HepG2 (cell line): ENCODE results near the gene SPRED2. TPM values are rescaled to one million over a fixed set of nuclear protein-coding genes. Genes with fewer than 3 reads are reported as not detected.

Source experiments
- ATAC-seq: fragments of 200-7000 bp; cut with Tn5 transposase; 3 replicates; pipeline ENCODE4 v1.9.1; 2020; ENCODE audit warnings: mild to moderate bottlenecking, moderate library complexity
- BruUV-seq: library from RNA; stranded (reverse); fragments of 400-500 nt; replicated peaks from 2 replicates; lab custom pipeline; 2021; lab: Mats Ljungman, UMichigan
- CTCF ChIA-PET: fragments of 300-600 bp; formaldehyde crosslinking; extraction: SDS; loops from one replicate; lab custom pipeline; 2021; ENCODE audit warnings: low total read pairs, inconsistent platforms, low intra/inter-chr PET ratio; lab: Yijun Ruan, JAX
- POLR2A ChIA-PET: fragments of 350-600 bp; sonication (Branson Sonifier 250); formaldehyde crosslinking; loops from one replicate; lab custom pipeline; 2020; ENCODE audit warnings: antibody characterized with exemption, inconsistent platforms; lab: Yijun Ruan, JAX
- DNase-seq: peaks from one replicate; pipeline ENCODE4 v3.0.0-alpha.2; 2015; ENCODE audit warnings: low spot score
- FAIRE-seq: peaks from 3 replicates; lab custom pipeline; 2011; peaks lifted over from hg19 to GRCh38; lab: Jason Lieb, UNC
- H2AFZ ChIP-seq: one replicate; pipeline ENCODE4 v1.6.1; 2011; ENCODE audit warnings: low read length, inconsistent platforms
- H3K27ac ChIP-seq: fragments of 300-600 bp; 3 replicates; pipeline ENCODE4 v1.8.0; 2011; ENCODE audit warnings: mixed run types, mild to moderate bottlenecking, mixed read lengths, low read length, inconsistent platforms; ENCODE audit not compliant: insufficient read depth; ENCODE audit errors: extremely low read length
- H3K27me3 ChIP-seq, 2 experiments: fragments of 200-600 bp in 1 of 2; 2 replicates in 1 of 2; 3 replicates in 1 of 2; pipeline versions ENCODE4 v1.6.0 to v1.8.0; 2011; ENCODE audit warnings: low read length in 2 of 2, mild to moderate bottlenecking in 2 of 2, moderate library complexity in 2 of 2, inconsistent platforms in 1 of 2; ENCODE audit not compliant: insufficient read depth in 2 of 2, control insufficient read depth in 1 of 2
- H3K36me3 ChIP-seq, 2 experiments: fragments of 200-600 bp in 1 of 2; replicated peaks in 1 of 2; 2 replicates in 1 of 2; 3 replicates in 1 of 2; pipeline versions ENCODE4 v1.5.1 to v1.8.0; 2011; ENCODE audit warnings: low read length in 2 of 2, inconsistent platforms in 1 of 2; ENCODE audit not compliant: insufficient read depth in 2 of 2, control insufficient read depth in 1 of 2
- H3K4me1 ChIP-seq: 2 replicates; pipeline ENCODE4 v1.5.1; 2012; ENCODE audit warnings: low read length, inconsistent platforms; ENCODE audit not compliant: insufficient read depth
- H3K4me2 ChIP-seq: 2 replicates; pipeline ENCODE4 v1.6.0; 2011; ENCODE audit warnings: low read depth, low read length, inconsistent platforms
- H3K4me3 ChIP-seq, 3 experiments: fragments of 200-600 bp in 1 of 3; sonication (generic), shearing (Covaris generic) in 1 of 3; replicated peaks in 1 of 3; 2 replicates each; pipeline ENCODE4 v1.5.1; 2011 to 2016; ENCODE audit warnings: low read length in 3 of 3, inconsistent platforms in 2 of 3, low read depth in 2 of 3, mild to moderate bottlenecking in 2 of 3, control low read depth in 1 of 3, mixed read lengths in 1 of 3; ENCODE audit not compliant: insufficient read depth in 1 of 3
- H3K79me2 ChIP-seq: one replicate; pipeline ENCODE4 v1.6.1; 2011; ENCODE audit warnings: low read length, inconsistent platforms; ENCODE audit not compliant: insufficient read depth
- H3K9ac ChIP-seq: 2 replicates; pipeline ENCODE4 v1.6.0; 2011; ENCODE audit warnings: mild to moderate bottlenecking, low read depth, low read length, inconsistent platforms; ENCODE audit not compliant: insufficient read depth
- H3K9me3 ChIP-seq: 2 replicates; pipeline ENCODE4 v1.5.1; 2012; ENCODE audit warnings: mild to moderate bottlenecking, low read length
- H4K20me1 ChIP-seq: 2 replicates; pipeline ENCODE4 v1.6.0; 2011; ENCODE audit warnings: inconsistent platforms, mild to moderate bottlenecking, low read length, moderate library complexity; ENCODE audit not compliant: insufficient read depth
- ESRRA ChIP-seq: sonication (generic); formaldehyde crosslinking; IDR thresholded peaks from 2 replicates; pipeline ENCODE4 v1.5.1; 2020; ENCODE audit warnings: mild to moderate bottlenecking, low read depth, missing genetic modification reagents
- FOSL2 ChIP-seq: sonication (generic); formaldehyde crosslinking; IDR thresholded peaks from 2 replicates; pipeline ENCODE4 v1.4.0; 2020; ENCODE audit warnings: missing genetic modification reagents
- GATAD1 ChIP-seq: IDR thresholded peaks from 2 replicates; pipeline ENCODE4 v1.6.1; 2016; ENCODE audit warnings: missing genetic modification reagents, missing compliant biosample characterization
- IKZF5 ChIP-seq: IDR thresholded peaks from 2 replicates; pipeline ENCODE4 v1.6.1; 2018; ENCODE audit warnings: missing genetic modification reagents, mild to moderate bottlenecking, missing compliant biosample characterization
- MYNN ChIP-seq: sonication (generic); formaldehyde crosslinking; IDR thresholded peaks from 2 replicates; pipeline ENCODE4 v1.4.0; 2020; ENCODE audit warnings: mild to moderate bottlenecking, low read depth, missing genetic modification reagents
- PHB2 ChIP-seq: fragments of 450-650 bp; IDR thresholded peaks from 2 replicates; pipeline ENCODE4 v1.6.1; 2018; ENCODE audit not compliant: partially characterized antibody
- PPARG ChIP-seq: conservative IDR thresholded peaks from 2 replicates; pipeline ENCODE4 v1.6.1; 2016; ENCODE audit warnings: missing biosample characterization, missing genetic modification reagents
- RCOR2 ChIP-seq: IDR thresholded peaks from 2 replicates; pipeline ENCODE4 v1.6.1; 2016; ENCODE audit warnings: missing biosample characterization, missing genetic modification reagents
- RFX1 ChIP-seq: fragments of 450-650 bp; IDR thresholded peaks from 2 replicates; pipeline ENCODE4 v1.6.1; 2017
- USF2 ChIP-seq, 2 experiments: sonication (generic) in 1 of 2; formaldehyde crosslinking in 1 of 2; IDR thresholded peaks; 2 replicates each; pipeline versions ENCODE4 v1.5.1 to v1.6.1; 2011 to 2020; ENCODE audit warnings: borderline replicate concordance in 1 of 2, low read depth in 1 of 2, low read length in 1 of 2, mild to moderate bottlenecking in 1 of 2, missing genetic modification reagents in 1 of 2, moderate library complexity in 1 of 2
- ZFP36L2 ChIP-seq: sonication (generic); formaldehyde crosslinking; IDR thresholded peaks from 2 replicates; pipeline ENCODE4 v1.4.0; 2020; ENCODE audit warnings: missing genetic modification reagents
- ZKSCAN1 ChIP-seq: fragments of 150-350 bp; IDR thresholded peaks from 2 replicates; pipeline ENCODE4 v1.6.1; 2014; ENCODE audit warnings: low read length
- ZNF121 ChIP-seq: sonication (generic); formaldehyde crosslinking; IDR thresholded peaks from 2 replicates; pipeline ENCODE4 v1.5.0; 2020; ENCODE audit warnings: mild to moderate bottlenecking, missing genetic modification reagents
- ZNF160 ChIP-seq: sonication (generic); formaldehyde crosslinking; IDR thresholded peaks from 2 replicates; pipeline ENCODE4 v1.8.0; 2022; ENCODE audit warnings: mild to moderate bottlenecking, inconsistent platforms, missing genetic modification reagents
- ZNF263 ChIP-seq: sonication (generic); formaldehyde crosslinking; IDR thresholded peaks from 2 replicates; pipeline ENCODE4 v1.4.0; 2020; ENCODE audit warnings: missing genetic modification reagents
- ZNF317 ChIP-seq: sonication (generic); formaldehyde crosslinking; IDR thresholded peaks from 2 replicates; pipeline ENCODE4 v1.5.0; 2020; ENCODE audit warnings: mild to moderate bottlenecking, missing genetic modification reagents
- ZNF460 ChIP-seq: sonication (generic); formaldehyde crosslinking; IDR thresholded peaks from 2 replicates; pipeline ENCODE4 v1.5.1; 2020; ENCODE audit warnings: missing genetic modification reagents, mild to moderate bottlenecking, borderline replicate concordance
- ZNF468 ChIP-seq: sonication (generic); formaldehyde crosslinking; IDR thresholded peaks from 2 replicates; pipeline ENCODE4 v1.8.0; 2022; ENCODE audit warnings: mild to moderate bottlenecking, moderate library complexity, missing genetic modification reagents
- ZNF775 ChIP-seq: sonication (generic); formaldehyde crosslinking; IDR thresholded peaks from 2 replicates; pipeline ENCODE4 v1.4.0; 2020; ENCODE audit warnings: missing genetic modification reagents, mild to moderate bottlenecking, moderate library complexity, borderline replicate concordance
- WGBS: methylation state at CpG from one replicate; pipeline ENCODE4 v1.1.6; 2017; ENCODE audit warnings: low lambda C conversion rate; 5-methylcytosine and 5-hydroxymethylcytosine counted together
- in situ Hi-C: cut with HindIII; loops from 2 replicates; pipeline ENCODE4 v1.10.0; 2017; ENCODE audit warnings: low pct_unique_long_range_greater_than_20kb; ENCODE audit not compliant: extremely low pct_ligation_motif_present
- intact Hi-C: fragments of 100-400 bp; cut with micrococcal nuclease; formaldehyde crosslinking; loops from one replicate; pipeline ENCODE4 v1.10.0; 2022; ENCODE audit not compliant: unreplicated experiment
- polyA plus RNA-seq, 8 experiments: library from polyadenylated mRNA; depleted of rRNA in 3 of 8; stranded (reverse) in 7 of 8; unstranded in 1 of 8; fragments of >200 nt; fragmentation: Illumina TruSeq in 4 of 8; extraction: Trizol in 4 of 8; gene quantifications; 2 replicates each; pipeline versions ENCODE4 v1.2.1 to v1.2.3, GENCODE V29; 2011 to 2016; ENCODE audit warnings: low read depth in 4 of 8, missing spikeins in 1 of 8, mixed read lengths in 1 of 8; ENCODE audit not compliant: insufficient read depth in 1 of 8
- total RNA-seq, 5 experiments: library from RNA; depleted of rRNA; stranded (reverse); fragments of >200 nt; fragmentation: Illumina TruSeq; extraction: Trizol; gene quantifications; 2 replicates each; pipeline ENCODE4 v1.2.3, GENCODE V29; 2016; ENCODE audit warnings: low read depth in 1 of 5

Gene SPRED2
- total and polyA plus RNA-seq, 2 of the 13 experiments (the other 11 are each of a cell fraction or from before 2014, with no cell fraction given) = 13.0 to 37.0 TPM

- TF ChIP-seq PHB2 = no peak
- no peak for TF ChIP-seq USF2 (IDR thresholded peaks at IDR 0.05; ENCODE audit: low read depth, low read length)
- no peak for TF ChIP-seq USF2 (CRISPR knock-in tag; IDR thresholded peaks at IDR 0.05; ENCODE audit: borderline replicate concordance)
- no peak for TF ChIP-seq ZNF468 (CRISPR knock-in tag)
- no peak for TF ChIP-seq FOSL2
- TF ChIP-seq ZFP36L2 = no peak
- TF ChIP-seq ZNF160 = no peak
- TF ChIP-seq PPARG (CRISPR knock-in tag) = peak; percentile 79
- no peak for TF ChIP-seq ESRRA (CRISPR knock-in tag)
- TF ChIP-seq ZNF317 (CRISPR knock-in tag) = no peak
- no peak for TF ChIP-seq IKZF5 (CRISPR knock-in tag)
- TF ChIP-seq RCOR2 (CRISPR knock-in tag) = no peak
Measured at GRCh38 chr2:65425276-65425675, 7.1 kb downstream of the SPRED2 start (continued).

GRCh38 chr2:65424391-65424790, 8.0 kb downstream of the SPRED2 start:
- Histone ChIP-seq H3K4me1 (peaks cover 83% of the 10 kb centered on the region), H3K4me3 (no peak overlapping the region), H3K36me3 (peaks cover 3 to 25% of the 10 kb centered on the region in 2 experiments), H3K27ac (no peak overlapping the region), H3K79me2 (peaks cover 100% of the 10 kb centered on the region), H3K9ac (no peak overlapping the region), H3K9me3 (no peaks in the 10 kb centered on the region), H3K27me3 (no peaks in the 10 kb centered on the region), H3K4me2 (no peak overlapping the region), H4K20me1 (peaks cover 100% of the 10 kb centered on the region), H2AFZ (no peak overlapping the region)
- BruUV-seq = no TSS peak
- TF ChIP-seq ZNF121 (CRISPR knock-in tag) (peak; percentile 79), ZKSCAN1 (peak; percentile 85), ZNF460 (CRISPR knock-in tag) (peak; percentile 62; the same call in 1 of the 2 replicates), RFX1 (no peak), MYNN (CRISPR knock-in tag) (no peak), ZNF775 (CRISPR knock-in tag) (no peak), GATAD1 (CRISPR knock-in tag) (no peak), ZNF263 (CRISPR knock-in tag) (peak; percentile 65)
- ATAC-seq = no peak
- no peak for FAIRE-seq
- DNase-seq = no peak
- intact Hi-C loops (no loop called here), in situ Hi-C loops (no loop called here)
- 65% methylated on average over 3 of the region's 3 CpGs for WGBS
- ChIA-PET POLR2A (interaction anchor here (0.8 kb wide), 1 partner anchor 13 kb away, joined by 3 read pairs; no protein-coding TSS in a partner anchor), CTCF (no interaction called here)
